GM18520 (cell line): Measurements from ENCODE around the gene MAP2K3.

ENCODE experiments used
- ATAC-seq: cut with Tn5 transposase; IDR thresholded peaks from one replicate; pipeline ENCODE4 v1.9.1; 2021; ENCODE audit not compliant: unreplicated experiment

Gene MAP2K3

DNA sequence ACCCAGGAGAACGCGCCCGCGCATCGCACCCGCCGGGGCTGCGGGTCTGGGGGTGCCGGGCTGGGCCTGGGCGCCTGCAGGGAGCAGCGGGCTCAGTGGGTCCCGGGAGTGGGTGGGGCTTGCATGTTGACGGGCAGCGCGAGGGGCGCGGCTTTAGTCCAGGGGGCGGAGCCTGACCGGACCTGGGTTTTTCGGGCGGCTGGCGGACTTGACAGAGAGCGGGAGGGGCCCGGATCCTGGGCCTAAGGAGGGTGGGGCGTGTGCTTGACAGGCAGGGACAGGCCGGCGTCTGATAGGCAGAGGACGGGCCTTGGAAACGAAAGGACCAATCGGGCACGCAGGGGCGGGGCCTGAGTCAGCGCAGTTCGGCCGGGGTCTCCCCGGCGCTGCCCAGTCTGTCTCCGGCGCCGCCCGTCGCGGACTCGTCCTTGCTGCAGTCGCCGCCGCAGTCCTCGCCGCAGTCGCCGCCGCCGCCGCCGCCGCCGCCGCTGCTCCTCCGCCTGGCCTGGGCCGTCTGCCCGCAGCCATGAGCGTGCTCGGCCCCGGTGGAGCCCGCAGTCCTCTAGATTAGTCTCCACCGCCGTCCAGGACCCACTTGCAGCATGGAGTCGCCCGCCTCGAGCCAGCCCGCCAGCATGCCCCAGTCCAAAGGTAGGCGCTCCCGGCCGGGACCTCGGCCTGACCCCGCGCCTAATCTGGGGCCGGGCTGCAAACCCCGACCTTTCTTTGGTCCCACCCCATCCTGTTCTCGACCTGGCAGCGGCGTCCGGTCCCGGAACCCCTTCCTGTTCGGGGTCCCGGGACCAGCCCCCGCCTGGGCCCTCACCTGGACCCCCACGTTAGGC lies at the start of gene MAP2K3:
MAP2K3 (plus strand) TSS at position 393 of the 845 bp plus-strand sequence; CDS start at position 603, 210 bp downstream.
- ATAC-seq: peak; percentile 57

DNA sequence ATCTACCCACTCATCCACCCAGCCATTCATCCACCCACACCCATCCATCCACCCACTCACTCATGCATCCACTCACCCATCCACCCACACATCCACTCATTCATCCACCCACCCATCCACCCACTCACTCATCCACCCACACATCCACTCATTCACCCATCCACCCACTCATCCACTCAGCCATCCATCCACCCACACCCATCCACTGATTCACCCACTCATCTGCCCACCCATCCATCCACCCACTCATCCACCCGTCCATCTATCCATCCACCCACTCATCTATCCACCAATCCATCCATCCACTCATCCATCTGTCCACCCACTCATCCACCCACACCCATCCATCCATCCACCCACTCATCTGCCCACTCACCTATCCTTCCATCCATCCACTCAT lies 48.6 kb upstream of the MAP2K3 start:
- no peak for ATAC-seq

DNA sequence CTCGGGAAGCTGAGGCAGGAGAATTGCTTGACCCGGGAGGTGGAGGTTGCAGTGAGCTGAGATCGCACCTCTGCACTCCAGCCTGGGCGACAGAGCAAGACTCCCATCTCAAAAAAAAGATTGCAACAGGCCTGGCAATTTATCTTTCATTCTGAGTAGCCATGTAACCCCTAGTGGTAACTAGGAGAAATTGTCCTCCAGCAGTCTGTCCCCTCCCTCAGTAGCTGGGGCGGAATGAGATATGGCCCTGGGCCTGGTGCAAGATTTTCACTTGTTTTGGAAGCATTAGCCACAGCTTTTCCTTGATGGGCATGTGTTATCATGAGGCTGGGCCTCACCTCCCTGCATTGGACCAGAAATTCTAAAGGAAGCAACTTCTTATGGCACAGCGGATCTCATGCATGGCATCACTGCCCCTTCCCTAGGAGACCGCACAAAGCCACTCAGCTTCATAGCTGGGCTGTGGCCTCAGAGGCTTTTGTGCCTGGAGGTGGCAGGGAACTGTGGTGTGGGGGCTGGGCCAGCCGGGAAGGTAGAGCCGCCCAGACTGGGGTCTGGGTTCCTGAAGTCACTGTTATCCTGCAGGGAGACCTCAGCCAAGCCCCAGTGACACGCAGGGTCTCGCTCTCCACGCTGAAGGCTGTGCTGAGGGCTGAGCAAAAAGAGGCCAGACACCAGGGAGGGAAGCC lies 44.7 kb upstream of the MAP2K3 start:
- no peak for ATAC-seq

DNA sequence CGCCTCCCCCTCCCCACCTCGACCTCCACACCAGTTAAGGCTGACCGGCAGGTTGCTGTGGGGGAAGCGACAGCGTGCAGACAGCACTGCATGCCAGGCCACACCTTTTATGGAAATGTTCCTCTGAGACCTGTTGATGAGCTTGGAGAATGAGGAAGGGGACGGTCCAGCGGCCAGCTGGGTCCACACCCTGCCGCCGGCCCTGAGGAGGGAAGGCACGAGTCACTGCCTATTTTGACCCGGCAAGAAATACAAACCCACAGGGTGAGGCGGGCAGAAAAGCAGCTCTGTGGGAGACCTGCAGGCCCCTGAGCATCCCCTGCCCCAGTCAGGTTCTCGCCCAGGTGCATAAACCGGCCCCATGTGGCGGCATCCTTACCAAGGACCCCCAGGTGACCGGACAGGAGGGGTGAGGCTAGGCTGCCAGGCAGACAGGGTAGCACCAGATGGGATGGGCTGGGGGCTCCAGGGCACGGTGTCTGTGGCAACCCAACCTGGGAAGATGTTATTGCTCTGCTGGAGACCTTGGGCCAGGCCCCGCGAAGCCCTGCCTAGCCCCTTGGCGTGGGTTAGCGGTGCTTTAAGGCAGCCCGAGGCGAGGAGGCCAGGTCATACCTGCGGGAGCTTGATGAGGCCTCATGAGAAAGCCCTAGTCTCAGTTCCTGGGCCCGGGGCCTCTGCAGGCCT lies 44.0 kb upstream of the MAP2K3 start:
- no peak for ATAC-seq

DNA sequence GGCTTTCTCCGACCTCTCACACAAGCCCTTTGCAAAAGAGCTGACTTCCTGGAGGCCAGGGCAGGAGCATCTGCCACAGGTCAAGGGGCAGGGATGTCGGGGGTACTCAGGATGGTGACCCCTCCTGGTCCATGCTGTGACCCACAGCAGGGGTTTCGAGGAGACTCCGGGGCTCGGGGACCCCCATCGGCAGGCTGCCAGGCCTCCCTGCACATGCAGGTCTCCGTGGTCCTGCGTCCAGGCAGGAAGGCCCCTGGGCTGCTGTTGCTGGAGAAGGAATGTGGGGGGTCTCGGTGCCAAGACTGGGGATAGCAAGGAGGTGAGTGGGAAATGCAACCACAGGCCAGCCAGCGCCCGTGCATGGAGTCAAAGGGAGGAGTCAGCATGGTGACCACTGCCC lies 42.9 kb upstream of the MAP2K3 start:
- no peak for ATAC-seq

DNA sequence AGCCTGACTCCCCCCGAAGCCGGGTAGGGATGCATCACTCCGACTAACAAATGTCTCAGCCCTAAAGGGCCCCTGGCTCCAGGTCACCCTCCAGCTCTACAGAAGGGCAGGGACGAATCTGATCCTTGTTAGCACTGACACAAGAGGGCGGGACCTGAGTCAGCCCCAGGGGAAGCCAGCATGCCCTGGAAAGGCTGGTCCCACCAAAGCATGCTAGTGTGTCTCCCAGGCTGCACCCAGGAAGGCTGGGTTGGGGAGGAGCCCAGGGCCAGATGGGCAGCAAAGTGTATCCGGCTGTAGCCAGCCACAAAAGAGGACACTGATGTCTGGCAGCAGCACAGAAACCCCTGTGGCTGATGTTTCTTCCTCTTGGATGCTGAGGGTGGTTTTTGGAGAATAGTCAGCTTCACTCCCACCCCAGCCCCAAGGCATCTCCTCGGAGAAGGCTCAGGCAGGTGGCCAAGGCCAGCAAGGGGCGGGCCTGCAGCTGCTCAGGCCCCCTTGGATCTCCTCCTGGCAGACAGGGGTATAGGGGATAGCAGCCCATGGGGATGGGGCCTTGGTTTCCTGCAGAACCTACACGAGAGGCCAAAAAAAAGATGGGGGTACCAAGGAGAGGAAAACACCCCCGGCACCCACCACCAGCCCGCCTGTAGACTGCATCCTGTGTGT lies 42.3 kb upstream of the MAP2K3 start:
- no peak for ATAC-seq

DNA sequence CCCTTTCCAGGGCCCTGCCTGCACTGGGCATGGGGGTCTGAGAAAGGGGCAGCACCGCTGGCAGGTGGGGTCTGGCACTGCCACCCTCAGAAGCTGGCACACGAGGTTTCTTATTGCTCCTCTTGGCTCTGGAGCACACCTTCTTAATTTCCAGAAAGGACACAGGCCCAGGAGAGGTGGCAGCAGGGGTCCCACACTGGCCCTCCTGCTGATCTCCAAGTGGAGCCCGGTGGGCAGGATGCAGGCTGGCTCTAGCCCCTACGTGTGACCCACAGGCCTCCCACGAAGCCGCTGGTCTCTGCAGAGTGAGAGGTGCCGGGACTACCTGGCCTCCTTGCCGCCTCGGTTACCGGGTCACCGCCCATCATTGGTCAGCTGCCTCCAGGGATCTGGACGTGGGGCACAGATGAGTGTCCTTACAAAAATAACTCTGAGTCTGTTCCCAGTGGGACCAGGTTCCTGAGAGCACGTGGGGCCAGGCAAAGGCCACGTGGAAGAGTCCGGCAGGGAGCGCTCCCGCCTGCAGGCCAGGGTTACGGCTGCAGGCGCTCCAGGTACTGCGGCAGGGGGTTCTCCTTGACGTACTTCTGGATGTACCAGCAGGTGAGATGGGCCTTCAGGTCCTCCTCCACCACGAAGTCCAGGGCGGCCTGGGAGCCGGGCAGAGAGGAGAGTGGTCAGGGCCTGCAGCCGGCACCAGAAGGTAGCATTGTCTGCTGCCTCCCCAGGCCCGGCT lies 41.6 kb upstream of the MAP2K3 start:
- ATAC-seq: no peak

DNA sequence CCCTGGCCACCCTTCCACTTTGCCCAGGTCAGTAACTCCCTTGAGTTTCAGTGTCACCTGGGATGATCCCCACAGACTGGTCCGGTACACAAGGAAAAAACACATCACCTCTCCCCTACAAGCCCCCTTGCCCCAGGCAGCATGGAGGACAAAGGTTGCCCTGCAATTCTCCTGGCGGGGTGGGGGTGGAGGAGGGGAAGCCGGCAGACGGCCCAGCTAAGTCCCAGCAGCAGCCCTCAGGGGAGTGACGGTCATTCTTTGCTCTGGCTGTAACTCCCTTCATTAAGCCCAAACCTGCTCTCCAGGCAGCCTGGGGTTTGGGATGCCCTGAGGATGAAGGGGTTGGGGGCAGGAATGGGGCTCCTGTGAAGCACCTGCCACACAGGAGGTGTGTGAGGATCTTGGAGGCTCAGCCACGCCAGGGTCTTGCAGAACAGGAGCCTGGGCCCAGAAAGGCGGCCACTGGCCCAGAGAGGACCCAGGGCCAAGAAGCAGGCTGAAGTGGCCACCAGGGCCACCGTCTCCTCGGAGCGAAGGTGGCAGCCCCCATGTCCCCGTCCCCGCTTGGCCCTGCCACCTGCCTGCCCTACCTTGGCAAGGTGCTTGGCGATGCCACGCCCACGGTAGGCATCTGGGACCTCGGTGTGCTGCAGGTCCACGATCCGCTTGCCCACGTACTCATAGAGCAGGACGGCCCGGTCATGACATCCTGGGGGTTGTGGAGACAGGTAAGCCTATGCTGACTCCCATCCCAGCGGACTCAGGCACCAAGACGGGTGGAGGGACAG lies 40.8 kb upstream of the MAP2K3 start:
- no peak for ATAC-seq

DNA sequence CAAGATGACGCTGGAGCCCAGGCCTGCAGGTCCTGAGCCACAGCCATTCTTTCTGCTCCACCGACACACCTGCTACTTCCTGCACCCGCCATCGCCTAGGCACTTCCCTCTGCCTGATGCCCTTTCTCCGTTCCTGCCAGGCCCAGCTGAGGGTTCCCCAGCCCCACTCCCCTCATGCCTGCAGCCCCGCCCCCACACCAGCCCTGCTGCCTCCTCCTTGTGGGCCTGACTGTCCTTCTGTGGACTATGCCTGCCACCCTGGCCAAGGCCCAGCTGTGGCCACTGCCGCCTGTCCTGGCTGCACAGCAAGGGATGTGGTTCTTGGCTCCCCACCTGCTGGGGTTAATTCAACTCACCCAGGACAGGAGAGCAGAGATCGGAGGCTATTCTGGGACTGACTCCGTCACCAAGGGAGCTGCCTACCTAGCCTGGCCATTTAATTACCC lies 38.8 kb upstream of the MAP2K3 start:
- no peak for ATAC-seq

DNA sequence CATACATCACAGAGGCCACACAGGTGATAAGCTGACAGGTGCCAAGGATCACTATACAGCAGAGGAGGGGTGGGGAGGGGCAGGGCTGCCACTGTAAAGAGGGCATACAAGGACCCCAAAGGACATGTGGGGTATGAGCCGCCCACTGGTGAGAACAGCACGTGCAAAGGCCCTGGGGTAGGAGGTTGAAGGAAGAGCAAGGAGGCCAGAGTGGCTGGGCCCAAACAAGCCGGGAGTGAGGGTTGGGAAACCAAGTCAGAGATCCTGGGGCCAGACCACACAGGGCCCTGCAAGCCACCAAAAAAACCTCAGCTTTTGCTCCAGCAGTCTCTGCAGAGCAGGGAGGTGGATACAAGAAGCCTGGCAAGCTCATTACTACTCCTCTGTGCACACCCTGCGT lies 37.8 kb upstream of the MAP2K3 start:
- no peak for ATAC-seq

DNA sequence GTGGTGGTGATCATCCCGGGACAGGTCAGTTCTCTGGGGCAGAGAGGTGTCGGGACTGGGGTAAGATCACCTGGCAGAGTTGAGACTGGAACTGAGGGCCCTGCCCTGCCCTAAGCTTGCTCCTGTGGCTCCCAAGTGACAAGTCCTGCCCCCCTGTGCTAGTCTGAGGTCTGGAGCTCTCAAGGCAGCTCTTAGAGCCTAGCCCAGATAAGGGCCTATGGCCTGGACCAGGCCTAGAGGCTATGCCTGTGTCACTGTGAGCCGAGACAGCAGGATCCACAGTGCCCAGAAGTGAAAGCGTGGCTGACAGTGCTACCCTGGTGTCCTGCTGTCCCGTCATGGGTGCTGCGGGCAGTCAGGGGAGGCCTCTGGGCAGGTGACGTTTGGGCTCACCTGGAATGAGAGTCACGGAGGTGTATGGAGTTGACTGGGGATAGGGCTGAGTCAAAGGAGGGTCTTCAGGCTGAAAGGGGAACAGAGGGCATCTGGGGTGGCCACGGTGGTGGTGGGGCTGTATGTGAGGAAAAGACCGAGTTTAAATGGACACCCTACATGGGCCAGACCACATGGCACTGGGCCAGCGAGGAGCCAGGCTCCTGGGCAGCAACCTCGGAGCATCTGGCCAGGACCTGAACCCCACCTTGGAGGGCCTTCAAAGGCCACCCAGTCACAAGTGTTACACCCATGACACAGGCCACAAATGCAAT lies 36.8 kb upstream of the MAP2K3 start:
- no peak for ATAC-seq

DNA sequence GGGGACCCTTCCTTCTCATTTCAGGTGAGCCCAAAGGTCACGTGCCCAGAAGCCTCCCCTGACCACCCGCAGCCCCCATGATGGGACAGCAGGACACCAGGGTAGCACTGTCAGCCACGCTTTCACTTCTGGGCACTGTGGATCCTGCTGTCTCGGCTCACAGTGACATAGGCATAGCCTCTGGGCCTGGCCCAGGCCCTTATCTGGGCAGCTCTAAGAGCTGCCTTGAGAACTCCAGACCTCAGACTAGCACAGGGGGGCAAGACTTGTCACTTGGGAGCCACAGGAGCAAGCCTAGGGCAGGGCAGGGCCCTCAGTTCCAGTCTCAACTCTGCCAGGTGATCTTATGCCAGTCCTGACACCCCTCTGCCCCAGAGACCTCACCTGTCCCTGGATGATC lies 36.0 kb upstream of the MAP2K3 start:
- no peak for ATAC-seq

DNA sequence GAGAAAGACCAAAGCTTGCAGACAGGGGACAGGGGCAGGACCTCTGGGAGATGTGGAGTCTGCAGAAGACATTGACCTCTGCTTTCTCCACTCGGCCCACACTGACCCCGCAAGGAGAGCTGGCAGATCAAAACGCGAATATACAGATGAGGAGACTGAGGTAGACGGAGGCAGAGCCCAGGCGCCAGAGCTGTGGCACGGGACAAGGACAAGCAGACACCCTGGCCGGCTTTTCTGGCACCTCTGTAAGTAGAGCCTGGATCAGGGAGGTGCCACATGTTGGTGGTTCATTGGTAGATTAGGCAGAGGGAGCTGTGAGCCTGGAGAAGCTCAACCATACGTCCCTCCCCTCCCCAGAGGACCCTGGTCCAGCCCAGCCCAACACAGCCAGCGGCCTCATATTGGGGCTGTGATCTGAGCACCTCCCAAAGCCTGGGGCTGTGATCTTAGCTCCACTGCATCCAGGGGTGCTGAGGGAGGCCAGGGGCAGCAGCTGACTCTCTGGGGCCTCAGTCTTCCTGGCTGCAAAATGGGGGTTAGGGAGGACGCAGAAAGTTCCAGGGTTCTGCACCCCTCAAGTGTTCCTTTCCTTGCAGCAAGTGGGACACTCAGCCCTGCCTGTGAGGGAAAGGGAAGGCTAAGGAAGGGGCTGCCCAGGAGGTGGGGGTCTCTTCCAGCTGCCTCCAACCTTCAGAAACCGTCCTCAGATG lies 35.3 kb upstream of the MAP2K3 start:
- no peak for ATAC-seq

DNA sequence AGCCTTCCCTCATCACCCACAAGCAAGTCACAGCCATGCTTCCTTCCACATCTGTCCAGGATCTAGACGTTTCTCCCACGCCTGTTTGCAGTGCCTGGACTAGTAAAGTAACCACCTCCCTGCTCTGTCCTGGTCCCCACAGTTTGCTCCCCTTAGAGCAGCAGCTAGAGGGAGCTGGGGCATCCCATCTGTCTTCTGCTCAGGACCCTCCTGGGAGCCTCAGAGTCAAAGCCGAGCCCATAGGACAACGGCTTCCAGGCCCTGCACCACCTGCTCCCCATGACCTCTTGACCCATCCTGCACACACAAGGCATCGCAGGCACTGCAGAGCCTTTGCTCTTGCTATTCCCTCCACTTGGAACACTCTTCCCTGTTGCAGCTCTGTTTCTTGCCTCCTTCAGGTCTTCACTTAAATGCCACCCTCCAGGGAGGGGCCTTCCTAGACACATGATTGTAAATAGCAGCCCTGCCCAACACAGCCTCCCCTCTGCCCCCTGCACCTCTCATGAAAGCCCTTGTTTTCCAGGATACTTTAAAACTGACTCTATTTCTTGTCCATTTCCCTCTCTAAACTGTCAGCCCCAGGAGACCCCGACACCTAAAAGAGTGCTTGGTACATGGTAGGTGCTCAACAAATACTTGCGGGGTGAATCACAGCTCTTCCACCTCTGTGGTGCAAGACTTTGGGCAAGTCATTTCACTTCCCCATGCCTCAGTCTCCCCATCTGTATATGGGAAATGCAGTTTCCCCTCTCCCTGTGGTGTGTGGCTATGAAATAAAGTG lies 34.4 kb upstream of the MAP2K3 start:
- no peak for ATAC-seq

DNA sequence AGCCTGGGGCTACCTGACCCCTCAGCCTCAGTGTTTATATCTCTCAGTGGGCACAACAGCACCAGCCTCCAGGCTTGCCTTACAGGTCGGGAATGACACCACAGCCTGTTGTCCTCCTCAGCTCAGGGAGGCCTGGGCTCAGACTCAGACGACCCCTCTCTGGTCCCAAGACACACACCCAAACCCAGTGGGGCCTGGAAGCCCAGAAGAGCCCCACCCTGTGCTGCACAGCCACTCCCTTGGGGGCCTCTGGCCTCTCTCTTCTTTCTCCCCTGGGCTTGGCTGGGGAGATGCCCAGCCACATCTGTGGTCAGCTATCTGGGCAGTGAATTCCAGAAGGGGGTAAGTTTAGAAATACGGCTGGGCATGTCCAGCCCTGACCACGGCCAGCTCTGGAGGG lies 33.7 kb upstream of the MAP2K3 start:
- ATAC-seq: no peak

DNA sequence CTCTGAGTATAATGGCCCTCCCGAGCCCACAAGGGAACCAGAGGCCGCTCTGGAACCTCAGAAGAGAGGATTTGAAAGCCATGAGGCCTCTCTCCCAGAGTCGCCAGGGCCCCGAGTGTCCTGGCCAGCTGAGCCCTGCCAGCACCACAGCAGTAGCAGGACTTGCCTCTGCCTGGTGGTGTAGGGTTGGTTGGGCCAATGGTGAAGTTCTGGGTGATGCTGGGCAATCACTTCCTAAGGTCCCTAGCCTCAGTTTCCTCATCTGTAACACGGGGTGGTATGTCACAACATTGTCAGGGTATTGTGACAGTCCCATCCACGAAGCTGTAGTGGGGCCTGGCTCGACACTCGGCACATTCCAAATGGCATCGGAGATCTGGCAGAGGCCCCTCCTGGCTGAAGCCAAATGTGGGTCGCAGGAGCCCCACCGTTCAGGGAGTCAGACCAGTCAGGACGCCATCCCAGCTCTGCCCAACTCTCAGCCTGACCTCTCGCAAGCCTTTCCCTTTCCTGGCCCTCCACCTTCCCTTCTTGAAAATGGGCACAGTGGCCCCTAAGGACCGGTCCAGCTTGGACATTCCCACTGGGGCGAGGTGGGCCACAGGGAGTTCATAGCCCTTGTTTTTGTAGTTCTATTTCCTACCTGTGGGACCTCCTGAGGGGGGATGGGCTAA lies 33.0 kb upstream of the MAP2K3 start:
- ATAC-seq: no peak

DNA sequence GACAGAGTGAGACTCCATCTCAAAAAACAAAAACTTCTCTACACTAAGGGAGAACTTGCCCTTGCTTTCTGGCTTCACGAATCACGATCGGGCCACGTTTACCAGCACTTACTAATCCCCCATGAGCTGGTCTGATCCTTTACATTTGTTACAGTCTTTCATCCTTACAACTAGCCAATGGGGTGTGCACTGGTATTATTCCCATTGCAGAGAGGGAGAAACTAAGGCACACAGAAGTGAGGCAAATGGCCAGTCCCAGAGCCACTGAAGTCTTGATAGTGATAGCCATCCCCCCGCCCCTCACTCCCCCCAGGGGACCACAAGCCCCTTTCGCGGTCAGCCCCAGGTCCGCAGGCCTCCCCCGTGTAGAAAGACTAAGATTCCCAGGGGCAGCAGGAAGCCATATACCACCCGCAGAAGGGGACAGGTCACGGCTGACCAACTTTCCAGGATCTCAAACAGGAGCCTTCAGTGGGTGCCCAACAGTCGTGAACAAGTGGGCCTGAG lies 32.2 kb upstream of the MAP2K3 start:
- no peak for ATAC-seq
